GM06990 (cell line): Measurements from ENCODE around the gene HRH3.

Experiments used
- DNase-seq: peaks from one replicate; pipeline ENCODE4 v3.0.0-alpha.2; 2011; ENCODE audit not compliant: insufficient read length; ENCODE audit errors: extremely low read depth
- H3K27me3 ChIP-seq: replicated peaks from 2 replicates; pipeline ENCODE4 v1.6.0; 2011; ENCODE audit warnings: low read length; ENCODE audit not compliant: control insufficient read depth, insufficient read depth
- H3K36me3 ChIP-seq: 2 replicates; pipeline ENCODE4 v1.5.1; 2011; ENCODE audit warnings: low read length; ENCODE audit not compliant: control insufficient read depth, insufficient read depth
- H3K4me3 ChIP-seq: replicated peaks from 2 replicates; pipeline ENCODE4 v1.5.1; 2011; ENCODE audit warnings: low read depth, mild to moderate bottlenecking, control low read depth, low read length
- TF ChIP-seq, protein P1 (sequence below): IDR thresholded peaks from 2 replicates; pipeline ENCODE4 v1.5.1; 2011; ENCODE audit warnings: low read length, control low read depth, mild to moderate bottlenecking, inconsistent platforms; ENCODE audit not compliant: insufficient read depth, poor library complexity, severe bottlenecking

Gene HRH3

DNA sequence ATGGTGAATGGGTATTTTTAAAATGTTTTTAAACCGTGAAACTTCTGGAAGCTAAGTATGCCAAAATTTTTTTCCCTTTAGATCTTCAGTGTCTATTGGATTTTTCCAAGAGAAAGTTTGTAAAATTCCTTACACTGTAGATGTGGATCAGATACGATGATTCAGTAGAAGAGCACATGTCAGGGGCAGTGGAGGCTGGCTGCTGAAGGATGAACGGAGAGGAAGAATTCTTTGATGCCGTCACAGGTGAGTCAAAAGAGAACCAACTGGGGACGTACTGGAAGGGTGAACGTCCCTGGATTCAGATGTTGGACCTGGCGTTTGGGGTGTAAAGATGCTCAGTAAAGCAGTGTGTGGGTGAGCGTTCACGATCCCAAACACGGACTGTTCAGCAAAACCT lies 35.9 kb upstream of the HRH3 start:
- no peaks in the 10 kb centered on the region for H3K27me3 ChIP-seq
- H3K36me3 ChIP-seq = peaks cover 6% of the 10 kb centered on the region
- H3K4me3 ChIP-seq = no peak overlapping the region
- no peak for DNase-seq
- TF ChIP-seq, protein P1, sequence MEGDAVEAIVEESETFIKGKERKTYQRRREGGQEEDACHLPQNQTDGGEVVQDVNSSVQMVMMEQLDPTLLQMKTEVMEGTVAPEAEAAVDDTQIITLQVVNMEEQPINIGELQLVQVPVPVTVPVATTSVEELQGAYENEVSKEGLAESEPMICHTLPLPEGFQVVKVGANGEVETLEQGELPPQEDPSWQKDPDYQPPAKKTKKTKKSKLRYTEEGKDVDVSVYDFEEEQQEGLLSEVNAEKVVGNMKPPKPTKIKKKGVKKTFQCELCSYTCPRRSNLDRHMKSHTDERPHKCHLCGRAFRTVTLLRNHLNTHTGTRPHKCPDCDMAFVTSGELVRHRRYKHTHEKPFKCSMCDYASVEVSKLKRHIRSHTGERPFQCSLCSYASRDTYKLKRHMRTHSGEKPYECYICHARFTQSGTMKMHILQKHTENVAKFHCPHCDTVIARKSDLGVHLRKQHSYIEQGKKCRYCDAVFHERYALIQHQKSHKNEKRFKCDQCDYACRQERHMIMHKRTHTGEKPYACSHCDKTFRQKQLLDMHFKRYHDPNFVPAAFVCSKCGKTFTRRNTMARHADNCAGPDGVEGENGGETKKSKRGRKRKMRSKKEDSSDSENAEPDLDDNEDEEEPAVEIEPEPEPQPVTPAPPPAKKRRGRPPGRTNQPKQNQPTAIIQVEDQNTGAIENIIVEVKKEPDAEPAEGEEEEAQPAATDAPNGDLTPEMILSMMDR = no peak

DNA sequence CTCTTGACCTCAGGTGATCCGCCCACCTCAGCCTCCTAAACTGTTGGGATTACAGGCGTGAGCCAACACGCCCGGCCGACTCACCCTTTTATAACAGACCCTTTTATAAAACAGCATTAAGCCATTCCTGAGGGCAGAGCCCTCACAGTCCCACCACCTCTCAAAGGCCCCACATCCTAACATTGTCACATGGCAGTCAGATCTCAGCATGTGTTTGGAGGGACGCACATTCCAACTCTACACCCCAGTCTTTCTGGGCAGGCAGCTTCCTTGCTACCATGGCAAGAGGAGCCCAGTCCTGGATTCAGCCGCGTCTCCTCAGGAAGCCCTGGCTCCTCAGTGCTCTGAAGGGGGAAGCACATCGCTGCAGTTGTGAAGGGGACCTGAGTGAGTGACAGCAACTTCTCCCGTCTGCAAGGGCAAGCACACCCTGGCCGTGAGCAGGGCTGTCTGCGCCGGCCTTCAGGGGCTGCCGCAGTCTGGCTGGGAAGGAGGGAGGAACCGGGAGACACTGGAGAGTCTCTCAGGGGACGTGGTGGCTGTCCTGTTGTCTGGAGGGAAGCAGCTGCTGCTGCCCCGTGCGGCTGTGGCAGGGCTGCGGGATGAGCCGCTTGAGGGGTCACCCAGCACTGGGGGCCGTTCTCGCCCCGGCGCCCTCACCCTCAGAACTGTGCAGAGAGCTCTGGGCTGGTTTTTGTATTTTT lies 34.1 kb upstream of the HRH3 start:
- Histone ChIP-seq H3K4me3 (no peak overlapping the region), H3K27me3 (no peaks in the 10 kb centered on the region), H3K36me3 (peaks cover 3% of the 10 kb centered on the region)
- TF ChIP-seq, protein P1 = no peak
- DNase-seq = no peak

DNA sequence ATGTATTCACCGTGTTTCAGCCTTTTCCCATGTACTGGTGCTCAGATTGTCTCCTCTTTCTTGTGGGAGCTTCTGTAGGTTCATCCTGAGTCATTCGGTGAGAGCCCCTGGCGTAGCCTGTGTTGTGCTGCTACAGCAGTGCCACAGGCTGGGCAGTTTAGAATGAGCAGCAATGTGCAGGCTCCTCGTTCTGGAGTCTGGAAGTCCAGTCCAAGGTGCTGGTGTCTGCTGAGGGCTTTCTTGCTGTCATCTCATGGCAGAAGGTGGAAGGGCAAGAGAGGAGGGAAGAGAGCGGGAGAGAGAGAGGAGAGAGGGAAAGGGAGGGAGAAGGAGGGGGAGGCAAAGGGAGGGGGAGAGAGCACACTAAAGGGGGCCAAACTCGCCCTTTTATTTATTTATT lies 33.3 kb upstream of the HRH3 start:
- TF ChIP-seq, protein P1 = no peak
- Histone ChIP-seq H3K4me3 (no peak overlapping the region), H3K27me3 (no peaks in the 10 kb centered on the region), H3K36me3 (peaks cover 3% of the 10 kb centered on the region)
- DNase-seq = no peak

DNA sequence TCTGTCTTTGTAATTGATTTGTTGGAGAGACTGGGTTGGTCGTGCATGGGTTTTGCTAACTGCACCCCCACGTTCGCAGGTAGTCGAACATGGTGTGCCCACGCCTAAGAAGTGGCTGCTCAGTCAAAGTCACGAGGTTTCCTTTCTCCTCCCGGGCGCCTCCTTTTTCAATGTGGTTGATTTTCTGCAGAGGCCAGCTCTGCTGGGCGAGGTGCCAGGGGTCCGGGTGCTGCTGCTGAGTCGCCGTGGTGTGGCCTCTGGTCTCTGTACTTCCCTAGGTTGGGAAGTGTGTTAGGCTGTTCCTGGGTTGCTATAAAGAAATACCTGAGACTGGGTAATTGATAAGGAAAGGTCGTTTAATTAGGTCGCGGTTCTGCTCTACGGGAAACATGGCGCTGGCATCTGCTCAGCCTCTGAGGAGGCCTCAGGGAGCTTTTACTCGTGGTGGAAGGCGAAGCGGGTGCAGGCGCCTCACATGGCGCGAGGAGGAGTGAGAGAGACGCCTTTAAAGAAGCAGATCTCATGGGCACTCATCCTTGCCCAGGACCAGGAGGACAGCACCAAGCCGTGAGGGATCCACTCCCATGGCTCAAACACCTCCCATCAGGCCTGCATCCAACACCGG lies 32.4 kb upstream of the HRH3 start:
- no peak for DNase-seq
- TF ChIP-seq, protein P1 = no peak
- Histone ChIP-seq H3K27me3 (no peaks in the 10 kb centered on the region), H3K4me3 (no peak overlapping the region), H3K36me3 (peaks cover 3% of the 10 kb centered on the region)

DNA sequence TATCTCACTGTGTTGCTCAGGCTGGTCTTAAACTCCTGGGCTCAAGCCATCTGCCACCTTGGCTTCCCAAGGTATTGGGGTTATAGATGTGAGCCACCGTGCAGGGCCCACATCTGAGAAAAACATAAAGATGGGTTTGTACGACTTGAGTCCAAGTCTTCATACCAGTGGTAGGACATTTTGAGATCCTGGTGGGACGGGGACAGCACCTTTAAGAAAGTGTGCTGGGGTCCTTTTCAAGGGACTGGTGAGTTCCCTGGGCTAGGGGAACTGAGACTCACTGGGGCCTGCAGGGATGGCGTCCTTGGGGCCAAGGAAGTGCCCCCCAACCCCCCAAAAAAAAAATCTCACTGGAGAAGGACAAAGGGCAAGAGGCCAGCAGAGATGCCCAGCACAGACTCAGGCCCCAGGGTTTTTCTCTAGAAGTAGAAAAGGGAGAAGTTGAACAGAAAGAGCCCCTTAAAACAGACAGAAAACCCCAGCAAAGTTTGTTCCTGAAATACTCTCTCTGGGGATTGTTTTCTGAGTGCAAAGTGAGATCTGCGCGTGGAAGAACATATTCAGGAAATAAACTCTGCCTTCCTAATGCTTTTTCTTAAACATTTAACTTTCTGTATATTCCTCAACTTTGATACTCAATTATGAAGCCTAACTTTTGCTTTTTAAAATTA lies 28.9 kb upstream of the HRH3 start:
- DNase-seq = no peak
- H3K36me3 ChIP-seq = peaks cover 3% of the 10 kb centered on the region
- TF ChIP-seq, protein P1 = no peak

More for the DNA sequence above, 28.9 kb upstream of the HRH3 start:
- Histone ChIP-seq H3K27me3 (no peaks in the 10 kb centered on the region), H3K4me3 (no peak overlapping the region)
